Putamen (tissue), 1 donor: ENCODE results near the gene POU2F2.

Experiments
- DNase-seq: peaks from one replicate; pipeline ENCODE4 v3.0.0-alpha.2; 2016; ENCODE audit warnings: low spot score

The POU2F2 gene

DNA sequence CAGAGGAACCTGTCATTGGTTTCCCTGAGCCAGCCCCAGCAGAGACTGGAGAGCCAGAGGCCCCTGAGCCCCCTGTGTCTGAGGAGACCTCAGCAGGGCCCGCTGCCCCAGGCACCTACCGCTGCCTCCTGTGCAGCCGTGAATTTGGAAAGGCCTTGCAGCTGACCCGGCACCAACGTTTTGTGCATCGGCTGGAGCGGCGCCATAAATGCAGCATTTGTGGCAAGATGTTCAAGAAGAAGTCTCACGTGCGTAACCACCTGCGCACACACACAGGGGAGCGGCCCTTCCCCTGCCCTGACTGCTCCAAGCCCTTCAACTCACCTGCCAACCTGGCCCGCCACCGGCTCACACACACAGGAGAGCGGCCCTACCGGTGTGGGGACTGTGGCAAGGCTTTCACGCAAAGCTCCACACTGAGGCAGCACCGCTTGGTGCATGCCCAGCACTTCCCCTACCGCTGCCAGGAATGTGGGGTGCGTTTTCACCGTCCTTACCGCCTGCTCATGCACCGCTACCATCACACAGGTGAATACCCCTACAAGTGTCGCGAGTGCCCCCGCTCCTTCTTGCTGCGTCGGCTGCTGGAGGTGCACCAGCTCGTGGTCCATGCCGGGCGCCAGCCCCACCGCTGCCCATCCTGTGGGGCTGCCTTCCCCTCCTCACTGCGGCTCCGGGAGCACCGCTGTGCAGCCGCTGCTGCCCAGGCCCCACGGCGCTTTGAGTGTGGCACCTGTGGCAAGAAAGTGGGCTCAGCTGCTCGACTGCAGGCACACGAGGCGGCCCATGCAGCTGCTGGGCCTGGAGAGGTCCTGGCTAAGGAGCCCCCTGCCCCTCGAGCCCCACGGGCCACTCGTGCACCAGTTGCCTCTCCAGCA is 52.1 kb downstream of the POU2F2 start:
- no peak for DNase-seq

- no peak for DNase-seq
Measured at GRCh38 chr19:42079276-42079669, 53.0 kb downstream of the POU2F2 start.

DNA sequence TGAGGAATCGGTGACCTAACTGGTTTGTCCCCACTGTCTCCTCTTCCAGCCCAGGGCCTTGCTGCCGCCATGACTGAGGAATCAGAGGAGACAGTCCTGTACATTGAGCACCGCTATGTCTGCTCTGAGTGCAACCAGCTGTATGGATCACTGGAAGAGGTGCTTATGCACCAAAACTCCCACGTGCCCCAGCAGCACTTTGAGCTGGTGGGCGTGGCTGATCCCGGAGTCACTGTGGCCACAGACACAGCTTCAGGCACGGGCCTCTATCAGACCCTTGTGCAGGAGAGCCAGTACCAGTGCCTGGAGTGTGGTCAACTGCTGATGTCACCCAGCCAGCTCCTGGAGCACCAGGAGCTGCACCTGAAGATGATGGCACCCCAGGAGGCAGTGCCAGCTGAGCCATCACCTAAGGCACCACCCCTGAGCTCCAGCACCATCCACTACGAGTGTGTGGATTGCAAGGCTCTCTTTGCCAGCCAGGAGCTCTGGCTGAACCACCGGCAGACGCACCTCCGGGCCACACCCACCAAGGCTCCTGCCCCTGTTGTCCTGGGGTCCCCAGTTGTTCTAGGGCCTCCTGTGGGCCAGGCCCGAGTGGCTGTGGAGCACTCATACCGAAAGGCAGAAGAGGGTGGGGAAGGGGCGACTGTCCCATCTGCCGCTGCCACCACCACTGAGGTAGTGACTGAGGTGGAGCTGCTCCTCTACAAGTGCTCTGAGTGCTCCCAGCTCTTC is 53.5 kb downstream of the POU2F2 start:
- DNase-seq, result no peak

GRCh38 chr19:42078058-42078457 is 54.2 kb downstream of the POU2F2 start:
- no peak for DNase-seq

DNA sequence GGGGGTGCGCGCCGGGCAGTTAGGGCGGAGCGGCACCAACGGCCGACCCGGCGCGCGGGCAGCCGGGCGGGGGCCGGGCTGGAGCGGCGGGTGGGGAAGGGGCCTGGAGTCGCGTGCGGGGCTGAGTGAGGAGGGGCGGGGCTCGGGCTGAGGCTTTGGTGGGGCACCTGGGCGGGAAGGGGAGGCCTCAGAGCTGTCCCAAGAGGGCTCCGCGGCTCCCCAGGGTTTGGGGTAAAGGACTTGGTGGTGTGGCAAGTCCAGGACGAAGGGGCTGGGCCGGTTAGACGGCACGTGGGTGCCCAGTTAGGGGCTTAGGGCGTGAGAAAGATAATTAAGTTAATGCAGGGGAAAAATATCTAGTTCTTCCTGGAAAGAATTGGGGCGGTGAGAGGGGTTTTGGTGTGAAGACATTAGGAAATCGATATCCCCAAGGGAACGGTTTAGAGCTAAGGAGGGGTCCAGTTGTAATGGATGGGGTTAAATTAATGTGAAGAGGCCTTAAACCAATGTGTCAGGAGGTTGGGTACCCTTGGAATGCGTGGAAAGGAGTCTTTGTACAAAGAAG is 55.8 kb downstream of the POU2F2 start:
- DNase-seq, result no peak

DNA sequence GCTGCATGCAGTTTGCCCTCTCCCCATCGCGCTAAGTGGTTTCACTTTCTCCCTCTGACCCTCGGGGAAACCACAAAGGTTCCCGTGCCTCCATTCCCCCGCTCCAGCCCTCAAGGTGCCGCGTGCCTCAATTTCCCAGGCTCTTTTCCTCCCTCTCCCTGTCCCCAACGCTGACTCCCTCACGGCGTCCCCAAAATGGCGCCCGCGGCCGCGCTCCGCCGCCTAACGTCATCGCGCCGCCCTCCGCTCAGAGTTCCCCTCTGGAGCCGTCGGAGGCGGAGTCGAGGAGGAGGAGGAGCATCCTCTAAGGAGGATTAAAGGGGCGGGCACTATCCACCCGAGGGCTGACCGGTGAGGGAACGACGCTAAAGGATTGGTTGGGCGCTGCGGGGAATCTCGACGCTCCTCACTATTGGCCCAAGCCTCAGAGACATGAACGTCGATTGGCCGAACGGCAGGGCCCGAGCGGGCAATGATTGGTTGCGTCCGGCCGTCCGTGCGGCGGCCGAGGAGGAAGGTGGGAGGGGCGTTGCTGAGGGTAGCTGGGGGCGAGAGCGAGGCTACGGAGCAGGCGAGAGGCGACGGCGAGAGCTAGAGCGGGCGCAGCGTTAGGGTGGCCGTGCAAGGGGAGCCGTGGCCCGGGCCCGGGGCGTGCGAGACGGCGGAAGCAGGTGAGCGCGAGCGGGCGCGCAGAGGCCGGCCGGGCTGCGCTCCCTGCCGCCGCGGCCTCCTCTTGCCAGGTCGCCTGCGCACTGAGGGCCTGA is 56.4 kb downstream of the POU2F2 start, which contains the start of gene ZNF574:
Gene ZNF574, plus strand, starts transcription at position 551 of the 764 bp plus-strand sequence. CDS start 2,441 bp downstream, outside the sequence.
- DNase-seq, result peak; percentile 99

DNA sequence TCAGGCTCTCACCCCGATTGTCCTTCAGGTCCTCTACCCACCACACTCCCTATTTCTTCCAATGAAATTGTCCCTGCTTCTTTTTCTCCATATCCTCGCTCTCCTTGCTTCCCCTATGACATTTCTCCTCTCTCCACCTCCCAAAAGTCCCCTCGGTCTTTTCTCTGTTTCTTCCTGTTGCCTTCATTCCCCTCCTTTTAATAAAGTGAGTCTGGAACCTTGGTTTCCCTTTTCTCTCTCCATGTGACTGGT is 57.0 kb downstream of the POU2F2 start:
- DNase-seq, result no peak

DNA sequence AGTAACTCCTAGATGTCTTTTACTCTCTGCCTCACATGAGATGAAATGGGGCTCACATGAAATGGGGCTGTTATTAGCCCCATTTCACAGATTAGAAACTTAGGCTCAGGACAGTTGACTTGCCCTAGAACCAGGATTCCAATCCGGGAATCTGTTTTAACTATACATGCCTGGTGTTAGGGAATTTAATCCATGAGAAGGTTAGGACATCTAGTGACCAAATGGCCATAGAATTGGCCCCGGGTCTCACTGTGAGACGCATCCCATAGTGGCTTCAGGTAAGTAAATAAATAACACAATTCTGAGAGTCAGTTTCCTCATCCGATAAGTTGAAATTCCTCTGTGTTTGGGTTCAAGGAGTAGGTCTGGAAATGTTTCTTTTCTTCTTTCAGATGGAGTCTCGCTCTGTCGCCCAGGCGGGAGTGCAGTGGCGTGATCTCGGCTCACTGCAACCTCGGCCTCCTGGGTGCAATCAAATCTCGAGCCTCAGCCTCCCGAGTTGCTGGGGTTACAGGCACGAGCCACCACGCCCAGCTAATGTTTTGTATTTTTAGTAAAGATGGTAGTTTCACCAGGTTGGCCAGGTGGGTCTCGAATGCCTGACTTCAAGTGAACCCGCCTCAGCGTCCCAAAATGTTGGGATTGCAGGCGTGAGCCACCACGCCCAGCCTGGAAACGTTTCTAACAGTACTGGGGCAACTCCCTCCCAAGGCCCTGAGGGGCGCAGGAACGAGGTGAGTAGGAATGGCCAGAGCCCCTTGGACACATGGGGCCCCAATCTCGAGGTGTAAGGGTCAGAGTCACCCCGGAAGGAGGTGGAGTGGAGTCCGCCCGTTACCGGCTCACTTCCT is 57.5 kb downstream of the POU2F2 start:
- no peak for DNase-seq

GRCh38 chr19:42071247-42071646 is 61.0 kb downstream of the POU2F2 start:
- DNase-seq, result no peak

- DNase-seq, result peak; percentile 29
Measured at GRCh38 chr19:42069619-42070351, 62.5 kb downstream of the POU2F2 start, which contains the start of gene GRIK5. TSS of gene GRIK5 (minus strand) at chr19:42070206. CDS start at chr19:42065770, 4,436 bp downstream.

DNA sequence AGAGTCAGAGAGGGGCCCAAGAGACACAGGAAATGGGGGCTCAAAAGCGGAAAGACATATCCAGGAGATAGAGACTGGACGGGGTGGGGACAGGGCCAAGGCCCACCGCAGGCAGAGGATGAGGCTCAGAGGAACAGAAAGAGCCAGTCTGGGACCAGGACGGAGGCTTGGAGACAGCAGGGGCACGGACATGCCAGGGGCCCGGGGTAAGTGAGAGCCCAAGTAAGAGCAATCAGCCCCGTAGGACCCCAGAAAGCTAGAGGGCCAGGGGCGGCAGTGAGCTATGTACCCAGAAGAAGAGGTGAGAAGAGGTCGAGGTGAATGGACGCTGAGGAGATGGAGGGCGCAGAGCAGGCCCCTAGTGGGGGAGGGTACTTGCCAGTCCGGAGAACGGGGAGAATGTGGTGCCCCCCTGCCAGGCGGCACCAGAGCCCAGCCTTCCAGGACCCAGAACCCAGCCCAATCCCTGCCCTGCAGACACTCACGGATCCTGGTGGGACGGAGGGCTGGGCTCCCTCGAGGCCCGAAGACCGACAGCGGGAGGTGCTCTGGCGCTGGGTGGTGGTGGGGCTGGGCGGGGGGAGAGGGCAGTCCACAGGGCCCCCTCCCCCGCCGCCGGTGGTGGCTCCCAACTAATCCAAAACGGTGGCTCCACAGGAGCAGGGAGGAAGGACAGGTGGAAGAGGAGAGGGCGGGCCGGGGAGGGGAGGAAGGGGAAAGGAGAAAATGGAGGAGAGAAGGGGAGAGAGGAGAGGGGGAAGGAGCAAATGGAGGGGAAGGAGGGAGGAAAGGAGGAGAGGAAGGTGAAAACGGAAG is 63.3 kb downstream of the POU2F2 start:
- DNase-seq, result no peak

GRCh38 chr19:42068361-42068755 is 63.9 kb downstream of the POU2F2 start:
- no peak for DNase-seq

- DNase-seq, result no peak
Measured at GRCh38 chr19:42067315-42067888, 64.8 kb downstream of the POU2F2 start.

DNA sequence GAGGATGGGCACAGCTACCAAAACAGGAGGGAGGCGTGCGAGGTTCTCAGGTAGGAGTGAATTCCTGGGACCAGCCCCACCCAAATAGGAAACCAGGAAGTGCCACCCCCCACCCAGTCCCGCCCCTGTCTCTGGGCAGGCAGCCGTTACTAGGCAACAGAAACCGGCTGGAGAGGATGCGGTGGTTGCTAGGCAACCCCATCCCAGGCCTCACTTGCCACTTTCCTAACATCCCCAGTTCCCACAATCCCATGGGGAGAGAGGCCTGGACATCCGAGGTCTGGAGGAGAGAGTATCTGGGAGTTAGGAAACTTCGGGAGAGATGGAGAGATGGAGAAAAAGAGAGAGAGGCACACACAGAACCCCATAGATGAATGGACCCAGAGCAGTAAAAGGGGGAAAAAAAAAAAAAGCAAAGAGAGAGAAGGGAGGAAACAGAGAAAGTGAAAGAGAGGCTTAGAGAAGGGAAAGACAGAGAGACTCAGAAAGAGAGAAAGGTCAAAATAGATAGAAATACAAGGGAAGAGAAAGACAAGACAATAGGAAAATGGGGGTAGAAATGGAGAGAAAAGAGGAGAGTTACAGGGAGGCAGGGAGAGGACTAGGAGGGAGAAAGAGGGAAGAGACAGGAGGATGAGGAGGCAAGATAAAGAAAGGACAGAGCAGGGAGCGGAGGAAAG is 66.0 kb downstream of the POU2F2 start:
- no peak for DNase-seq

DNA sequence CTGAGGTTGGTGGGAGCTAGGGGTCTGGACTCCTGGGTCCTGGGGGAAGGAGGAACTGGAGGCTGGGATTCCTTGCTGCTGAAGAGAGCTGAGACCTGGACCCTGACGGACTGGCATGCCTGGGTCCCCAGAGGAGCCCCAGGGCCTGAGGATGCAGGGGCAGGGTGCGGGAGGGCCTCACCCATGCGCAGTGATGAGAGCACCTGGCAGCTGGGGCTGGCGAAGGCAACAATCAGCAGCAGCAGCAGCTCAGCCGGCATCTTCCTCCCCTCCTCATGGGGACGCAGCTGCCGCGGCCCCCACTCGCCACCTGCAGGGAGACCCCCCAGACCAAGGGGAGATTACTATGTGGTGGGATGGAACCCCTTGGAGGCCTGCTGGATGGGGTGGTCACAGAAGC is 66.7 kb downstream of the POU2F2 start:
- DNase-seq, result no peak

GRCh38 chr19:42065051-42065450 is 67.2 kb downstream of the POU2F2 start:
- no peak for DNase-seq

GRCh38 chr19:42064432-42064831 is 67.8 kb downstream of the POU2F2 start:
- no peak for DNase-seq

DNA sequence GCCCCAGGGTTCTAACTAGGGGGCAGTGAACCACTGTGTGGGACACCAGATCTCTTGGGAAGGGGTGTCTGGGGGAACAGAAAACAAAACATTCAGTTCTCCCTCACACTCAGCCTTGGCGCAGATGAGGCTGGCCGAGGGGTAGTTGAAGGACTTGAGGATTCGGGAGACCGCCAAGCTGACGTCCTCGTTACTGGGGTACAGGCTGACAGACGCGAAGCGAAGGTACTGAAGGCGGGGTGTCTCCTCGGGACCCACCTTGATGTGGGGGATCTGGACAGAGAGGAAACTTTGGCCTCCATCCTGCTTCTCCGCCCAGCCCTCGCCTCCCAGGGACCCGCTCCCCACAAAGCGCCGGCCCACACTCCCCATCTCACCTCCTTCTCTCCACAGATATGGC is 69.9 kb downstream of the POU2F2 start:
- no peak for DNase-seq

DNA sequence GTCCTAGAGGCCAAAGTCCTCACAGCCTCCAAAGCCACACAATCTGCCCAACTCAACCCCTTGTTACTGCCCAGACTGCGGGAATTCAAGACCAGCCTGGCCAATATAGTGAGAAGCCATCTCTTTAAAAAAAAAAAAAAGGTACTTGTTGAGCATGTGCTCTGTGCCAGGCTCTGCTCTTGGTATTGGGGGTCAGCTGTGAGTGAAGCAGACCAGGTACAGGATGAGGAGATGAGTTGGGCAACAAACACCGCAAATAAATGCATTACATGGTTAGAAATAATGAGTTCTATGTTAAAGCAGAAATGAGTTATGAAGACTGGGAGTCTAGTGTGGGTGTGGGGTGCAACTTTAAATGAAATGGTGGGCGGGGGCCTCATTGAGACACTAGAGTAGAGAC is 72.1 kb downstream of the POU2F2 start:
- DNase-seq, result no peak
